Measurements from ENCODE around the gene PIN4. TPM values are rescaled to one million over a fixed set of nuclear protein-coding genes. Genes with fewer than 3 reads are reported as not detected.
"Not testable (repeated sequence)": the region's sequence is repeated elsewhere in the genome, so short reads cannot be mapped to it uniquely, and the experiment has no call there.

PIN4 gene
- total RNA-seq, 1 experiment from 2014 or later: 1.3 TPM

GRCh38 chrX:72176289-72176688 lies 5.3 kb upstream of the PIN4 start:
- H3K9me3 ChIP-seq, H3K4me3 ChIP-seq, H3K27me3 ChIP-seq, DNase-seq, H3K36me3 ChIP-seq: not testable (repeated sequence)

DNA sequence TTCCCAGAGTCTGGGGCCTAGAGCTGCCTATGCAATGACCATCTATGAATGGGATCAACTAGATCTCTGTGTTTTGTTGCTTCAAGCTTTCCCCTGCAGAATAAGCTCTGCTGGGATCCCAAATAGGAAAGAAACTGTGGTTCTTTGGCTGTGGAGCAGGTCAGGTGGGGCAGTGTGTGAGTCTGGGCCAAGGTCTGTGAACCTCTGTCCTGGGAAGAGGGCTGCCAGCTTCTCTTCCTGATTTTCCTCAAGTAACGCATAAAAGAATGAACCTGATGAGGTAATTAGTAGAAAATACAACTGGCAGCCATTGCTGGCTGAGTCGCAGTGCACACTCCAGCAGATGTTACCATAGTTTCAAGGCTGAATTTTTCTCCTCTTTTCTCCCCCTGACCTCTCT lies 4.6 kb upstream of the PIN4 start:
- DNase-seq: peak; percentile 6
- Histone ChIP-seq H3K36me3 (no peaks in the 10 kb centered on the region), H3K27me3 (no peaks in the 10 kb centered on the region), H3K4me3 (no peak overlapping the region), H3K9me3 (no peaks in the 10 kb centered on the region)

DNA sequence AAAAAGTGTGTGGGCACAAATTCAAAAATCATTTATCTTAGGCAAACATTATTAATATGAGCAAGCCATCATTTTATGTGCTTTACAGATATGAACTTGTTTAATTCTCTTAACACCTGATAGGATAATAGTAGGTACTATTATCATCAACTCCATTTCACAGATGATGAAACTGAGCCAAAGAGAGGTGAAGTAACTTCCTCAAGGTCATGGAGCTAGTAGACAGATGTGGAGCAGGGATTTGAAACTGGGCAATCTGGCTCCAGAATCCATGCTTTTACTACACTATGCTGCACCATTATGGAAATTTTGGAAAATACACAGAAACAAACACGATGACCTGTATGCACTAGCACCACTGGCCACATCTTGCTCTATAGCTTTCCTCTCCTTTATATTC lies 1.0 kb upstream of the PIN4 start:
- Histone ChIP-seq H3K9me3 (no peaks in the 10 kb centered on the region), H3K4me3 (peak overlapping the region; percentile 78), H3K36me3 (no peaks in the 10 kb centered on the region), H3K27me3 (no peaks in the 10 kb centered on the region)
- no peak for DNase-seq

GRCh38 chrX:72182924-72183323 lies 1.4 kb downstream of the PIN4 start:
- no peak for DNase-seq
- H3K36me3 ChIP-seq: no peaks in the 10 kb centered on the region
- H3K4me3 ChIP-seq: no peak overlapping the region
- H3K27me3 ChIP-seq: no peaks in the 10 kb centered on the region
- H3K9me3 ChIP-seq: no peaks in the 10 kb centered on the region

DNA sequence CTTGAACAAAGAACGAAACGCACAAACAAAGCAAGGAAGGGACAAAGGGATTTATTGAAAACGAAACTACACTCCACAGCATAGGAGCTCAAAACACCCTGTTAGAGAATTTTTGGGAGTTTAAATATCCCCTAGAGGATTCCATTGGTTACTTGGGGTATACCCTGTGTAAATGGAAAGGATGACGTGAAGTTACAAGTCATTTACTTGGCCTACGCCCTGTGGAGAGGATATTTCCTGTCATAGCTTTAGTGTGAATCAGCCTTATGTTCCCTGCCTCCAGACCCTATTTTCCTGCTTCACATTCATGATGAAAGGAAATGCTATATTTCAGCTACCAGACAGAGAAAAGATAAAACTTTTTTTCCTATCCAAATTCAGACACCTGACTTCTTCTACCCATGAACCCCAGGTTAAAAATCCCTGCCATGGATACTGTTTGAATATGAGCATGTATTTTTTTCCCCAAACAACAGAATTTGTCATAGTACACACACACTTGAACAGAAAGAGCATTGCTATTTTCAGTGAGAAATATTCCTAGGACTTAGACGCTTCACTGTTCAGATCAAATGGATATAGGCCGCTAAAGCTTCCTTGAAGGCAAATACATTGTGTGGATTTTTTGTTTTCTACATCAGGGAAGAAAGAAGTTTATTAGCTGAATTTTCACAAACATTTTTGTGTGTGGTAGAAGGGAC lies 20.4 kb downstream of the PIN4 start:
- Histone ChIP-seq H3K9me3 (no peaks in the 10 kb centered on the region), H3K4me3 (no peak overlapping the region), H3K36me3 (peaks cover 15% of the 10 kb centered on the region), H3K27me3 (no peaks in the 10 kb centered on the region)
- DNase-seq: peak; percentile 28

GRCh38 chrX:72202792-72203401 lies 21.3 kb downstream of the PIN4 start:
- Histone ChIP-seq H3K27me3 (no peaks in the 10 kb centered on the region), H3K36me3 (peaks cover 20% of the 10 kb centered on the region), H3K4me3 (no peak overlapping the region), H3K9me3 (no peaks in the 10 kb centered on the region)
- DNase-seq: no peak

GRCh38 chrX:72203421-72203820 lies 21.9 kb downstream of the PIN4 start:
- Histone ChIP-seq H3K9me3 (no peaks in the 10 kb centered on the region), H3K4me3 (no peak overlapping the region), H3K36me3 (peaks cover 20% of the 10 kb centered on the region), H3K27me3 (no peaks in the 10 kb centered on the region)
- DNase-seq: no peak

GRCh38 chrX:72205706-72206105 lies 24.1 kb downstream of the PIN4 start:
- H3K4me3 ChIP-seq: no peak overlapping the region
- no peak for DNase-seq
- H3K27me3 ChIP-seq: no peaks in the 10 kb centered on the region
- no peaks in the 10 kb centered on the region for H3K9me3 ChIP-seq
- peaks cover 20% of the 10 kb centered on the region for H3K36me3 ChIP-seq

- Histone ChIP-seq H3K36me3 (peaks cover 18% of the 10 kb centered on the region), H3K4me3 (no peak overlapping the region)
- no peak for DNase-seq
Observed at GRCh38 chrX:72207366-72207765, 25.8 kb downstream of the PIN4 start.

DNA sequence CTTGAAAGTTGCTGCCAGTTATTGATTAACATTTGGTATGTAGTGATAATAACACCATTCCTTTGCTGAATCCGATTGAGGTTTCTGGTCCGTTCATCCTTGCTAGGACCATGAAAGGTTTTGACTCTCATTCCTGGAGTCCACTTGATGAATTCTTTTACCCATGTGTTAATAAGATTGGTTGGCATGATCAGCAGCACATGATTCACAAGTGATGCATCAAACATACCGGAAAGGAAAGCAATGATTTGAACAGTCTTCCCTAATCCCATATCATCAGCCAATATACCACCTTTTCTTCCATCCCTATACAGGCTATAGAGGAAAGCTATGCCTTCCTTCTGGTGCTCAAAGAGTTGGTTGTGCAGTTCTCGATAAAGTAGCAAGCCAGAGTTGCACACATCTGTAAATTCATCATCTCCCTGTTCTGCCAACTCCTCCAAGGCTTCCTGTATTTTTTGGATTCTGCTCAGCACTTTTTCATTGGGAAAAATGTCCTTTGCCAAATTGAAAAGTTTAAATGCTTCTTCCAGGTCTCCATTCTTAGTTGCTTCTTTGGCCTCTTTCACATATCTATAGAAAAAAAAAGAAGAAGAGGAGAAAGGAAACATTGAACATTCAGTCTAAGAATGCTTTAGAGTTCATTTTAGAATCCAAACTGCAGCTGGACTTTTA lies 26.7 kb downstream of the PIN4 start:
- DNase-seq: no peak
- Histone ChIP-seq H3K4me3 (no peak overlapping the region), H3K27me3 (no peaks in the 10 kb centered on the region), H3K9me3 (no peaks in the 10 kb centered on the region), H3K36me3 (peaks cover 17% of the 10 kb centered on the region)

More at GRCh38 chrX:72207366-72207765, 25.8 kb downstream of the PIN4 start:
- H3K27me3 ChIP-seq: no peaks in the 10 kb centered on the region
- no peaks in the 10 kb centered on the region for H3K9me3 ChIP-seq

GRCh38 chrX:72216973-72217372 lies 35.4 kb downstream of the PIN4 start:
- no peaks in the 10 kb centered on the region for H3K36me3 ChIP-seq
- H3K4me3 ChIP-seq: no peak overlapping the region
- no peaks in the 10 kb centered on the region for H3K27me3 ChIP-seq
- DNase-seq: no peak
- no peaks in the 10 kb centered on the region for H3K9me3 ChIP-seq

GRCh38 chrX:72220375-72220774 lies 38.8 kb downstream of the PIN4 start:
- not testable (repeated sequence) for H3K9me3 ChIP-seq, H3K27me3 ChIP-seq, H3K36me3 ChIP-seq, DNase-seq, H3K4me3 ChIP-seq

DNA sequence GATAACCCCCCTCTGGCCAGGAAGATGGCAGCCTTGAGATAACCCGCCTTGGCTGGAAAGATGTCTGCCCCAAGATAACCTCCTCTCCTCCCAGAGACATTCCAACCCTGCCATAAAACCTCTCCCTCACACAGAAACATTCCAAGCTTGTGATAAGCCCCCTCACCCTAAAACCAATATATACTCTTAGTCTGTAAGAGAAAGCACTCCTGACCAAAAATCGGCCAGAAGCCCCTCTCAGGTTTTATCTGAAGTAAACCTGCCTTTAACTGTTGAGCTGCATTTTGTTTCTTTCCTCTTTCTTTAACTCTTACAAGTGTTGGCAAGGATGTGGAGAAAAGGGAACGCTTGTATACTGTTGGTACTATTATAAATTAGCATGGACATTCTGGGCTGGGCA lies 48.7 kb downstream of the PIN4 start:
- H3K9me3 ChIP-seq: no peaks in the 10 kb centered on the region
- H3K4me3 ChIP-seq: no peak overlapping the region
- DNase-seq: no peak
- no peaks in the 10 kb centered on the region for H3K27me3 ChIP-seq
- H3K36me3 ChIP-seq: no peaks in the 10 kb centered on the region

GRCh38 chrX:72236841-72237240 lies 55.3 kb downstream of the PIN4 start:
- Histone ChIP-seq H3K9me3 (no peaks in the 10 kb centered on the region), H3K27me3 (no peaks in the 10 kb centered on the region), H3K36me3 (no peaks in the 10 kb centered on the region), H3K4me3 (no peak overlapping the region)
- no peak for DNase-seq

DNA sequence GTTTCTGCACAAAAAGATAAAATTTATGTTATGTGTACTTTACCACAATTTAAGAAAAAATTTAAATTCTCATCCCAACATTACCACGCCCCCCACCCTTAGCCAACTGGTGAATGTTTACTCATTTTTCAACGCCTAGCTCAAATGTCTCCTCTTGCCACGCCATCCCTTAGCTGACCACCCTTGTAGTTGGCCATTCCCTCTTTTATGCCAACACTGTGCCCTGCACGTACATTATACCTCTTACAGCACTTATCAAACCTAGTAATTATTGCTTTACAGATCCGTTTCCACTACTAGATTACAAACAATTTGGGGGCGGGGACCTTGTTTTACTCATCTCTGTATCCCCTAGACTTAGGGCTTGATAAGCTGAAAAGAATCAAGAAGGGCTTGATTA lies 56.6 kb downstream of the PIN4 start:
- DNase-seq: no peak
- Histone ChIP-seq H3K4me3 (peak overlapping the region; percentile 70), H3K9me3 (no peaks in the 10 kb centered on the region), H3K36me3 (no peaks in the 10 kb centered on the region), H3K27me3 (no peaks in the 10 kb centered on the region)

- Histone ChIP-seq H3K27me3 (no peaks in the 10 kb centered on the region), H3K9me3 (no peaks in the 10 kb centered on the region), H3K4me3 (peak within 1 kb of the TSS; percentile 70), H3K36me3 (no peaks in the 10 kb centered on the region)
- DNase-seq: peak; percentile 88
Observed at GRCh38 chrX:72238721-72239475, 57.3 kb downstream of the PIN4 start, which contains the start of gene ERCC6L. Gene ERCC6L (minus strand): TSS chrX:72239027. CDS start chrX:72238911, 116 bp downstream.

- Histone ChIP-seq H3K9me3 (no peaks in the 10 kb centered on the region), H3K4me3 (no peak overlapping the region), H3K36me3 (no peaks in the 10 kb centered on the region), H3K27me3 (no peaks in the 10 kb centered on the region)
- DNase-seq: no peak
Observed at GRCh38 chrX:72240976-72241375, 59.4 kb downstream of the PIN4 start.
